Keratinocyte (primary cell): ENCODE results near the gene DENND2A. TPM values are rescaled to one million over a fixed set of nuclear protein-coding genes. Genes with fewer than 3 reads are reported as not detected.
"Not testable (repeated sequence)": the region's sequence is repeated elsewhere in the genome, so short reads cannot be mapped to it uniquely, and the experiment has no call there.

ENCODE experiments used
- DNase-seq: peaks from one replicate; pipeline ENCODE4 v3.0.0-alpha.2; 2011; ENCODE audit warnings: low read depth, missing footprints, low spot score
- FAIRE-seq: peaks from 2 replicates; lab custom pipeline; 2011; peaks lifted over from hg19 to GRCh38; lab: Jason Lieb, UNC
- H2AFZ ChIP-seq: 2 replicates; pipeline ENCODE4 v1.6.0; 2012; ENCODE audit warnings: low read length, control low read depth, inconsistent platforms; ENCODE audit not compliant: control insufficient read depth
- H3K27ac ChIP-seq: 2 replicates; pipeline ENCODE4 v1.5.1; 2011; ENCODE audit warnings: low read length; ENCODE audit not compliant: control insufficient read depth, insufficient read depth
- H3K27me3 ChIP-seq: 3 replicates; pipeline ENCODE4 v1.6.0; 2011; ENCODE audit warnings: low read length; ENCODE audit not compliant: control insufficient read depth, insufficient read depth; ENCODE audit errors: extremely low read depth
- H3K36me3 ChIP-seq, 2 experiments: 2 replicates in 1 of 2; 3 replicates in 1 of 2; pipeline ENCODE4 v1.5.1; 2011; ENCODE audit warnings: low read length in 2 of 2, mild to moderate bottlenecking in 1 of 2; ENCODE audit not compliant: control insufficient read depth in 2 of 2, insufficient read depth in 2 of 2; ENCODE audit errors: extremely low read depth in 1 of 2
- H3K4me1 ChIP-seq: 3 replicates; pipeline ENCODE4 v1.5.1; 2011; ENCODE audit warnings: low read length; ENCODE audit not compliant: control insufficient read depth, insufficient read depth; ENCODE audit errors: extremely low read depth
- H3K4me2 ChIP-seq: 3 replicates; pipeline ENCODE4 v1.6.0; 2011; ENCODE audit warnings: low read depth, low read length; ENCODE audit not compliant: control insufficient read depth, insufficient read depth; ENCODE audit errors: extremely low read depth
- H3K4me3 ChIP-seq, 3 experiments: fragments of 200-600 bp in 1 of 3; sonication (generic) in 1 of 3; 2 replicates in 2 of 3; 3 replicates in 1 of 3; pipeline ENCODE4 v1.5.1; 2011 to 2016; ENCODE audit warnings: low read length in 3 of 3, mild to moderate bottlenecking in 3 of 3, control low read depth in 2 of 3, inconsistent platforms in 1 of 3, low read depth in 1 of 3, mixed read lengths in 1 of 3, mixed run types in 1 of 3, moderate library complexity in 1 of 3; ENCODE audit not compliant: control insufficient read depth in 2 of 3, insufficient read depth in 2 of 3; ENCODE audit errors: extremely low read depth in 1 of 3
- H3K79me2 ChIP-seq: 2 replicates; pipeline ENCODE4 v1.6.0; 2012; ENCODE audit warnings: low read length; ENCODE audit not compliant: control insufficient read depth, insufficient read depth
- H3K9ac ChIP-seq: 3 replicates; pipeline ENCODE4 v1.6.0; 2011; ENCODE audit warnings: low read length; ENCODE audit not compliant: control insufficient read depth, insufficient read depth; ENCODE audit errors: extremely low read depth
- H3K9me1 ChIP-seq: 3 replicates; pipeline ENCODE4 v1.6.0; 2011; ENCODE audit warnings: low read length; ENCODE audit not compliant: control insufficient read depth, insufficient read depth; ENCODE audit errors: extremely low read depth
- H3K9me3 ChIP-seq: 2 replicates; pipeline ENCODE4 v1.5.1; 2012; ENCODE audit warnings: low read depth, low read length; ENCODE audit not compliant: control insufficient read depth
- H4K20me1 ChIP-seq: 3 replicates; pipeline ENCODE4 v1.6.0; 2011; ENCODE audit warnings: low read length; ENCODE audit not compliant: control insufficient read depth, insufficient read depth; ENCODE audit errors: extremely low read depth
- CTCF ChIP-seq, 3 experiments: IDR thresholded peaks in 1 of 3; conservative IDR thresholded peaks in 1 of 3; optimal IDR thresholded peaks in 1 of 3; 2 replicates in 2 of 3; 3 replicates in 1 of 3; pipeline versions ENCODE3 to v1.5.1; 2011; ENCODE audit warnings: low read length in 3 of 3, mild to moderate bottlenecking in 3 of 3, moderate library complexity in 2 of 3, control low read depth in 1 of 3, inconsistent platforms in 1 of 3; ENCODE audit not compliant: insufficient read depth in 2 of 3; ENCODE audit errors: extremely low read depth in 1 of 3
- EZH2 ChIP-seq: IDR thresholded peaks from one replicate; pipeline ENCODE4 v1.6.1; 2012; ENCODE audit warnings: inconsistent platforms, mild to moderate bottlenecking, low read length, moderate library complexity
- dilution Hi-C: fragments of 300-500 bp; cut with MboI; formaldehyde crosslinking; loops from one replicate; pipeline ENCODE4 v1.7.0; 2020; ENCODE audit warnings: low sequenced_read_pairs; ENCODE audit not compliant: extremely low pct_ligation_motif_present
- polyA plus RNA-seq, 5 experiments: library from polyadenylated mRNA; depleted of rRNA in 3 of 5; stranded (reverse) in 3 of 5; stranded (forward) in 1 of 5; unstranded in 1 of 5; fragments of >200 nt; gene quantifications; 1 replicate in 1 of 5; 2 replicates in 3 of 5; 3 replicates in 1 of 5; pipeline versions ENCODE4 v1.2.1 to v1.2.3, GENCODE V29; 2011 to 2012; ENCODE audit warnings: missing spikeins in 2 of 5, low read depth in 1 of 5, low replicate concordance in 1 of 5

The DENND2A gene
- polyA plus RNA-seq, 1 donor (not counting 4 experiments of a cell fraction or from before 2014, with no cell fraction given), result 1.8 TPM

- H3K27me3 ChIP-seq, result no peaks in the 10 kb centered on the region
- H3K9me1 ChIP-seq, result peaks cover 2% of the 10 kb centered on the region
- H2AFZ ChIP-seq, result no peak overlapping the region
- no peak overlapping the region for H3K27ac ChIP-seq
- H3K36me3 ChIP-seq, result no peaks in the 10 kb centered on the region
- no peak overlapping the region for H3K9ac ChIP-seq
- DNase-seq (no peak), FAIRE-seq (no peak)
- H4K20me1 ChIP-seq, result no peaks in the 10 kb centered on the region
- dilution Hi-C loops, result no loop called here
- no peaks in the 10 kb centered on the region for H3K79me2 ChIP-seq
- H3K4me1 ChIP-seq, result no peaks in the 10 kb centered on the region
- no peaks in the 10 kb centered on the region for H3K9me3 ChIP-seq
- H3K4me2 ChIP-seq, result no peak overlapping the region
- no peak for TF ChIP-seq CTCF (optimal IDR thresholded peaks at IDR 0.05 in 1 of 3, IDR thresholded peaks at IDR 0.05 in 1 of 3, conservative IDR thresholded peaks at IDR 0.05 in 1 of 3; ENCODE audit: extremely low read depth in 1 of 3, insufficient read depth in 2 of 3, low read length in 3 of 3)
- TF ChIP-seq EZH2, result no peak
- H3K4me3 ChIP-seq, result no peak overlapping the region
Measured at GRCh38 chr7:140557069-140557468, 83.5 kb downstream of the DENND2A start.

GRCh38 chr7:140553236-140553635 is 87.4 kb downstream of the DENND2A start:
- H3K9ac ChIP-seq, H3K27me3 ChIP-seq, H4K20me1 ChIP-seq, H3K36me3 ChIP-seq, FAIRE-seq, H3K27ac ChIP-seq, H2AFZ ChIP-seq, H3K9me3 ChIP-seq, DNase-seq, dilution Hi-C loops, H3K4me1 ChIP-seq, H3K4me2 ChIP-seq, H3K9me1 ChIP-seq, H3K4me3 ChIP-seq, H3K79me2 ChIP-seq: not testable (repeated sequence)

- DNase-seq (no peak), FAIRE-seq (no peak)
- H3K9ac ChIP-seq, result no peak overlapping the region
- no peaks in the 10 kb centered on the region for H3K79me2 ChIP-seq
- no peaks in the 10 kb centered on the region for H4K20me1 ChIP-seq
- no peaks in the 10 kb centered on the region for H3K36me3 ChIP-seq
- no peaks in the 10 kb centered on the region for H3K27me3 ChIP-seq
- no peaks in the 10 kb centered on the region for H3K9me3 ChIP-seq
- H3K27ac ChIP-seq, result no peak overlapping the region
- H3K4me1 ChIP-seq, result no peaks in the 10 kb centered on the region
- no peak for TF ChIP-seq EZH2
- no peak for TF ChIP-seq CTCF (optimal IDR thresholded peaks at IDR 0.05 in 1 of 3, IDR thresholded peaks at IDR 0.05 in 1 of 3, conservative IDR thresholded peaks at IDR 0.05 in 1 of 3; ENCODE audit: extremely low read depth in 1 of 3, insufficient read depth in 2 of 3, low read length in 3 of 3)
- H3K4me3 ChIP-seq, result no peak overlapping the region
- no peaks in the 10 kb centered on the region for H3K9me1 ChIP-seq
- no peak overlapping the region for H2AFZ ChIP-seq
- dilution Hi-C loops, result no loop called here
- H3K4me2 ChIP-seq, result no peak overlapping the region
Measured at GRCh38 chr7:140552240-140552679, 88.4 kb downstream of the DENND2A start.
